ENCODE data around the gene GLRX3.

- TF ChIP-seq CTCF (IDR thresholded peaks at IDR 0.05), result no peak
- no peak for TF ChIP-seq EZH2phosphoT487 (IDR thresholded peaks at IDR 0.05; ENCODE audit: borderline replicate concordance, low read depth)
- TF ChIP-seq YY1 (IDR thresholded peaks at IDR 0.05; ENCODE audit: low read depth), result no peak
- no peak for TF ChIP-seq ELF1 (IDR thresholded peaks at IDR 0.05)
- TF ChIP-seq TAF1 (IDR thresholded peaks at IDR 0.05; ENCODE audit: borderline replicate concordance, low read depth, low read length), result no peak
- TF ChIP-seq PBX3 (IDR thresholded peaks at IDR 0.05), result no peak
- no peak for TF ChIP-seq FOXJ3 (CRISPR knock-in tag; IDR thresholded peaks at IDR 0.05)
- TF ChIP-seq POLR2AphosphoS5 (IDR thresholded peaks at IDR 0.05; ENCODE audit: low read depth, low read length), result no peak
- no peak for TF ChIP-seq RFX5 (IDR thresholded peaks at IDR 0.05; ENCODE audit: low read length)
- no peak for TF ChIP-seq MEF2A (IDR thresholded peaks at IDR 0.05; ENCODE audit: borderline replicate concordance, low read depth)
- no peak for TF ChIP-seq RXRA (IDR thresholded peaks at IDR 0.05; ENCODE audit: borderline replicate concordance, low read depth)
- no peak for TF ChIP-seq SMC3 (IDR thresholded peaks at IDR 0.05; ENCODE audit: low read depth, low read length)
Observed at GRCh38 chr10:130141038-130141437, 4.8 kb downstream of the GLRX3 start.
